Ishikawa (cell line): ENCODE measurements around the gene ABCA2.

Source experiments
- CEBPB ChIP-seq: IDR thresholded peaks from 2 replicates; pipeline ENCODE4 v1.6.1; 2012
- CREB1 ChIP-seq: IDR thresholded peaks from 2 replicates; pipeline ENCODE4 v1.6.1; 2012; ENCODE audit warnings: low read depth
- EGR1 ChIP-seq: IDR thresholded peaks from 2 replicates; pipeline ENCODE4 v1.6.1; 2012
- EP300 ChIP-seq: IDR thresholded peaks from 2 replicates; pipeline ENCODE4 v1.6.1; 2012; ENCODE audit warnings: borderline replicate concordance
- FOXM1 ChIP-seq: IDR thresholded peaks from 2 replicates; pipeline ENCODE4 v1.6.1; 2012; ENCODE audit warnings: low read depth, borderline replicate concordance
- NFIC ChIP-seq: IDR thresholded peaks from 2 replicates; pipeline ENCODE4 v1.6.1; 2012
- RAD21 ChIP-seq: IDR thresholded peaks from 2 replicates; pipeline ENCODE4 v1.6.1; 2012; ENCODE audit warnings: low read depth
- TAF1 ChIP-seq: IDR thresholded peaks from 2 replicates; pipeline ENCODE4 v1.6.1; 2012; ENCODE audit warnings: low read depth, mild to moderate bottlenecking
- TCF12 ChIP-seq: IDR thresholded peaks from 2 replicates; pipeline ENCODE4 v1.6.1; 2012; ENCODE audit warnings: low read depth
- TEAD4 ChIP-seq: IDR thresholded peaks from 2 replicates; pipeline ENCODE4 v1.6.1; 2012
- YY1 ChIP-seq: IDR thresholded peaks from 2 replicates; pipeline ENCODE4 v1.6.1; 2012; ENCODE audit warnings: low read depth
- ZBTB7A ChIP-seq: IDR thresholded peaks from 2 replicates; pipeline ENCODE4 v1.6.1; 2012; ENCODE audit warnings: low read depth
- TF ChIP-seq, protein P1 (sequence below): IDR thresholded peaks from 2 replicates; pipeline ENCODE4 v1.6.1; 2012
- TF ChIP-seq, protein P2 (sequence below): IDR thresholded peaks from 2 replicates; pipeline ENCODE4 v1.6.1; 2012
- TF ChIP-seq, protein P3 (sequence below): IDR thresholded peaks from 2 replicates; pipeline ENCODE4 v1.6.1; 2012; ENCODE audit warnings: low read depth, mild to moderate bottlenecking

Gene ABCA2

DNA sequence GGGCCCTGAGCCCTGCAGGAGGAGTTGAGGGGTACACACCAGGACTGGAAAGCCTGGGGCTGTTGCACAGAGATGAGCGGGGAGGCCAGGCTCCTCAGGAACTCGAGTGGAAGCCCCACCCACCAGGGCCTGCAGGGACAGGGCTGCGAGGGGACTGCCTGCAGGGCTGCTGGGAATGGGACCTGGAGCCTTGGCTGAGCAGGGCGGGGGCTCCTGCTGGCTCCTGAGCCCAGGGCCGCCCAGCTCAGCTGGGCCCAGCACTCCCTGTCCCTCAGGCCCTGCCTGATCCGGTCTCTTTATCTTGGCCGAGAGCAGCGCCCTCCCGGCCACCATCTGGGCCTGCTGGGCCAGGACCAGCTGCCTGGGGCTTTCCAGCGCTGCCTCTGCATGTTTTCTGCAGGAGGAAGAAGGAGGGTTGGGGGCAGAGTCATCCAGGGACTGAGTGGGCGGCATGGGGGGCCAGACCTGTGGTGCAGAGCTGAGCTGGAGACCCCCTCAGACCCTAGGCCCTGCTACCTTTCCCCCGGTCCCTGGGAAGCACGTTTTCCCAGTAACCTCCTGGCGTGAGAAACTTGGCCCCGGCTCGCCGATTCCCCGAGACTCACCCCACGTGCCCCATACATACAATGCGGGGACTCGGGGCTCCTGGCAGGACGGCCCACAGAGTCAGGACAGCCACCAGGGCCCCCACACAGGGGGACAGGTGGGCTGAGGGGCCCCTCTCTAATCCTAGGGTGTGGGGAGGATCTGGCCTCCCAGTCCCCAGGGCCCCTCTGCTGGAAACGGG, 66.6 kb downstream of the ABCA2 start:
- TF ChIP-seq TCF12 (no peak), RAD21 (no peak), CEBPB (no peak), TEAD4 (no peak), CREB1 (no peak), FOXM1 (no peak), YY1 (no peak), EGR1 (no peak), TAF1 (no peak), EP300 (no peak), ZBTB7A (no peak), NFIC (no peak)
- TF ChIP-seq, protein P1, sequence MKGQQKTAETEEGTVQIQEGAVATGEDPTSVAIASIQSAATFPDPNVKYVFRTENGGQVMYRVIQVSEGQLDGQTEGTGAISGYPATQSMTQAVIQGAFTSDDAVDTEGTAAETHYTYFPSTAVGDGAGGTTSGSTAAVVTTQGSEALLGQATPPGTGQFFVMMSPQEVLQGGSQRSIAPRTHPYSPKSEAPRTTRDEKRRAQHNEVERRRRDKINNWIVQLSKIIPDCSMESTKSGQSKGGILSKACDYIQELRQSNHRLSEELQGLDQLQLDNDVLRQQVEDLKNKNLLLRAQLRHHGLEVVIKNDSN: no peak
- TF ChIP-seq, protein P2, sequence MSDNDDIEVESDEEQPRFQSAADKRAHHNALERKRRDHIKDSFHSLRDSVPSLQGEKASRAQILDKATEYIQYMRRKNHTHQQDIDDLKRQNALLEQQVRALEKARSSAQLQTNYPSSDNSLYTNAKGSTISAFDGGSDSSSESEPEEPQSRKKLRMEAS: no peak
- TF ChIP-seq, protein P3, sequence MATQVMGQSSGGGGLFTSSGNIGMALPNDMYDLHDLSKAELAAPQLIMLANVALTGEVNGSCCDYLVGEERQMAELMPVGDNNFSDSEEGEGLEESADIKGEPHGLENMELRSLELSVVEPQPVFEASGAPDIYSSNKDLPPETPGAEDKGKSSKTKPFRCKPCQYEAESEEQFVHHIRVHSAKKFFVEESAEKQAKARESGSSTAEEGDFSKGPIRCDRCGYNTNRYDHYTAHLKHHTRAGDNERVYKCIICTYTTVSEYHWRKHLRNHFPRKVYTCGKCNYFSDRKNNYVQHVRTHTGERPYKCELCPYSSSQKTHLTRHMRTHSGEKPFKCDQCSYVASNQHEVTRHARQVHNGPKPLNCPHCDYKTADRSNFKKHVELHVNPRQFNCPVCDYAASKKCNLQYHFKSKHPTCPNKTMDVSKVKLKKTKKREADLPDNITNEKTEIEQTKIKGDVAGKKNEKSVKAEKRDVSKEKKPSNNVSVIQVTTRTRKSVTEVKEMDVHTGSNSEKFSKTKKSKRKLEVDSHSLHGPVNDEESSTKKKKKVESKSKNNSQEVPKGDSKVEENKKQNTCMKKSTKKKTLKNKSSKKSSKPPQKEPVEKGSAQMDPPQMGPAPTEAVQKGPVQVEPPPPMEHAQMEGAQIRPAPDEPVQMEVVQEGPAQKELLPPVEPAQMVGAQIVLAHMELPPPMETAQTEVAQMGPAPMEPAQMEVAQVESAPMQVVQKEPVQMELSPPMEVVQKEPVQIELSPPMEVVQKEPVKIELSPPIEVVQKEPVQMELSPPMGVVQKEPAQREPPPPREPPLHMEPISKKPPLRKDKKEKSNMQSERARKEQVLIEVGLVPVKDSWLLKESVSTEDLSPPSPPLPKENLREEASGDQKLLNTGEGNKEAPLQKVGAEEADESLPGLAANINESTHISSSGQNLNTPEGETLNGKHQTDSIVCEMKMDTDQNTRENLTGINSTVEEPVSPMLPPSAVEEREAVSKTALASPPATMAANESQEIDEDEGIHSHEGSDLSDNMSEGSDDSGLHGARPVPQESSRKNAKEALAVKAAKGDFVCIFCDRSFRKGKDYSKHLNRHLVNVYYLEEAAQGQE: no peak

DNA sequence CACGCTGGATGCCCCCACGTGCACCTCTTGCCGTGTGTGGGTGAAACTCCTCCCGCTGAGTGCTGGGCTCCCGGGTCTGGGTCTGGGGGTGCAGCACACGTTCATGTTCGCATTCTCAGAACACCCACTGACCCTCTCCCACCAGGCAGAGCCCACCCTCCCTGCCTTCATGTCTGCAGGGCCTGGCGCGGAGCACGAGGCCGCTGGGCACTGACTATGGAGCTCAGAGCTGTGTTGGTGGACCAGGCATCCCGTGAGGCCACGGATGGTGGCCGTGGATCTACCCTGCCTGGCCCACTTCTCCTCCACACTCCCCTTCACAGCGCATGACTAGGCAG, 67.1 kb downstream of the ABCA2 start:
- TF ChIP-seq EP300 (no peak), EGR1 (no peak), TCF12 (no peak), TAF1 (no peak)

DNA sequence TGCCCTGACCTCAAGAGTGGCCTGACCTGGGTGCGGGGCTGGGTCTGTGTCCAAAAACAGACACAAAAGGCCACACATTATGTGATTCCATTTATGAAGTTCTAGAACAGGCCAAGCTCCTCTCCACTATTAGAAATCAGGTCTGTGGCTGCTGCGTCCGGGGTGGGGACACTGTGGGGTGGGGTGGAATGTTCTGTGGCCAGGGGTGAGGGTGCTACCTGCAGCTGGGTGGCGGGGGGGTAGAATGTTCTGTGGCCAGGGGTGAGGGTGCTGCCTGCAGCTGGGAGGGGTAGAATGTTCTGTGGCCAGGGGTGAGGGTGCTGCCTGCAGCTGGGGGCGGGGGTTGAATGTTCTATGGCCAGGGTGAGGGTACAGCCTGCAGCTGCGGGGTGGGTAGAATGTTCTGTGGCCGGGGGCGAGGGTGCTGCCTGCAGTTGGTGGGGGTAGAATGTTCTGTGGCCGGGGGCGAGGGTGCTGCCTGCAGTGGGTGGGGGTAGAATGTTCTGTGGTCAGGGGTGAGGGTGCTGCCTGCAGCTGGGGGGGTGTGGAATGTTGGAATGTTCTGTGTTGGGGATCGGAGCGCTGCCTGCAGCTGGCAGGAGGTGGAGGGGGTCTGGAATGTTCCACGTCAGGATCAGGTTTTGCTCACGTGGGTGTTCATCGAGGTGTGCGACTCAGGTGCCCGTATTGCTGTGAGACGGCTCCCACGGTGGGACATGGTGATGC, 67.7 kb downstream of the ABCA2 start:
- TF ChIP-seq ZBTB7A: no peak

DNA sequence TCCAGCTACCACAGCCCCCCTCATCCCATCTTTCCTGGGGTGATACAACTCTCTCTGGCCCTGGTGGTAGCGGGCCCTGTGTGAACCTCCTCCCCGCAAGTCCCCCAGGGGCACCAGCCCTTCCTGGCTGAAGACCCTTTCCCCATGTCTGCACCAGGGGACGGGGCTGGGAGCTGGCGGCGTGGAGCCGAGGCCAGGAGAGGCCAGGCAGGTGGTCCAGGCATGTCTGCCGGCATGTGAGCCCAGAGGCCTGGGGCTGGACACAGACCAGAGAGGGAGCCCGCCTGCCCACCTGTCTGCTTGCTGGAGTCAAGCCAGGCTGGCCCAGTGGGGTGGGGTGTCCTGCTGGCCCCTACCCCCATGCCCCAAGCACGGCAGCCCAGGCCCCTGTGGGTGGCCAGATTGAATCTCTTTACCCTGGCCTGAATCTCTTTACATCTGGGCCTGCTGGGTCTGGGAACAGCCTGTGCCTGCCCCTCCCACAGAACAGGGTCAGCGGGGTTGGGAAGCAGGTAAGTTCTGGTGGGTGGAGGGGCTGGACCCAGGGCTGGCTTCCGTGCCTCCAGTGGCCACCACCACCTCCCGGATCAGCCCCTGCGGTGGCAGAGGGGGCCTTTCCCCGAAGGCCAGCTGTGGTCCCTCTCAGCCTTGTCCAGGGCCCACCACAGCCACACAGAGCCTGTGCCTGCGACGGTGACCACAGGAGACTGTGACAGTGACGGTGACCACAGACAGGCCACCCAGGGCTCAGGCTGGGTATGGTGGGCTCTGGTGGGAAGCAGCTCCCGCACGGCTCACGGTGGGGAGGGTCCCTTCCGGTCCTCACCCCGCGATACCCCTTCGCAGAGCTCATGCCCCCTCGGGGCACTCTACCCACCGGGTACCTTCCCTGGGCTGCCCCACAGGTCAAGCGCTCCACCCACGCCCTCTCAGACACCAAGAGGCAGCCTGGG, 68.9 kb downstream of the ABCA2 start:
- TF ChIP-seq CEBPB: no peak
- TF ChIP-seq, protein P3: no peak
- TF ChIP-seq TCF12: no peak
- TF ChIP-seq ZBTB7A: no peak
- TF ChIP-seq YY1: no peak
- no peak for TF ChIP-seq CREB1
- TF ChIP-seq, protein P1: no peak
- TF ChIP-seq RAD21: no peak
- no peak for TF ChIP-seq NFIC
- no peak for TF ChIP-seq TAF1
- no peak for TF ChIP-seq TEAD4

DNA sequence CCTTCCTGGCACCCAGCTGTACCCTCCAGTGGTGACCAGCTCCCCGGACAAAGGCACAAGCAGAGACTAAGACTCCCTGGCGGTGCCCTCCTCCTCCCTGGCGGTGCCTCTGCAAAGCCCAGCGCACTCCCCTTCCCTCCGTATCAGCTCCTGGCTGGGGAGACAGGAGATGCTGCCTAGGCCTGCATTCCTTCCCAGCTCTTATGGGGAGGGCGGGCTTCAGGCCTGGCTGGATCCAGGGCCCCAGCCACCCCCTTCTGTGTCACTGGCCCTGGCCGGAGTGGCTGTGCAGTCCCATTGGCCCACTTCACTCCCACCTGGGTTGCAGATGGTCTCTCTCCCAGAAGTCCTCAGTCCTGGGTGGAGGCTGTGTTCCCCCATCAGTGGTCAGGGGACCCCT, 69.6 kb downstream of the ABCA2 start:
- TF ChIP-seq CEBPB: no peak
- TF ChIP-seq, protein P3: no peak
- TF ChIP-seq TCF12: no peak
- no peak for TF ChIP-seq CREB1
- TF ChIP-seq ZBTB7A: no peak
- no peak for TF ChIP-seq RAD21
- no peak for TF ChIP-seq EP300
- no peak for TF ChIP-seq TEAD4
- TF ChIP-seq, protein P1: no peak
- TF ChIP-seq YY1: no peak
- TF ChIP-seq, protein P2: no peak
- TF ChIP-seq FOXM1: no peak
- TF ChIP-seq TAF1: no peak
- TF ChIP-seq NFIC: no peak
- TF ChIP-seq EGR1: no peak
